Measurements from ENCODE around the gene CD99L2. TPM values are rescaled to one million over a fixed set of nuclear protein-coding genes. Genes with fewer than 3 reads are reported as not detected.
"Not testable (repeated sequence)": the region's sequence is repeated elsewhere in the genome, so short reads cannot be mapped to it uniquely, and the experiment has no call there.

The CD99L2 gene
- total RNA-seq, 2 donors from 2014 or later, result 11.3 to 18.7 TPM

DNA sequence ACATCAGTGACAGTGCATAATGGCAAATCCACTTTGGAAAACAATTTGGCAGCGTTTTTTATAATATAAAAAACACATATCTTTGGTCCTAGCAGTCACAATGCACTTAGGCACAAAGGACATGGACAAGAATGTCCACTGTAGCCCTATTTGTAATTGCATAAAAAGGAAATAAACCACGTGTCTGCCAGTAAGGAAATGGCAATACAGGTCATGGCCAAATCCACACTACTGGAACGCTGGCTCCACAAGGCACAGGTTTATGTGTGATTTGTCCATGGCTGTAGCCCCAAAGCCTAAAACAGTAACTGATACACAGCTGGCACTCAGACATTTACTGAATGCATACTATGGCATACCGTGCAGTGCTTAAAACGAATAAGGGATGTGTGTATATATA, 69.7 kb downstream of the CD99L2 start:
- peaks cover 50% of the 10 kb centered on the region for H3K36me3 Mint-ChIP-seq (ENCODE audit: low read depth)
- WGBS, 2 experiments (ENCODE audit: insufficient coverage in 1 of 2, insufficient read length in 1 of 2), result 95 to 100% methylated on average over 2 to 3 of the region's 5 CpGs
- TF ChIP-seq, protein P1, sequence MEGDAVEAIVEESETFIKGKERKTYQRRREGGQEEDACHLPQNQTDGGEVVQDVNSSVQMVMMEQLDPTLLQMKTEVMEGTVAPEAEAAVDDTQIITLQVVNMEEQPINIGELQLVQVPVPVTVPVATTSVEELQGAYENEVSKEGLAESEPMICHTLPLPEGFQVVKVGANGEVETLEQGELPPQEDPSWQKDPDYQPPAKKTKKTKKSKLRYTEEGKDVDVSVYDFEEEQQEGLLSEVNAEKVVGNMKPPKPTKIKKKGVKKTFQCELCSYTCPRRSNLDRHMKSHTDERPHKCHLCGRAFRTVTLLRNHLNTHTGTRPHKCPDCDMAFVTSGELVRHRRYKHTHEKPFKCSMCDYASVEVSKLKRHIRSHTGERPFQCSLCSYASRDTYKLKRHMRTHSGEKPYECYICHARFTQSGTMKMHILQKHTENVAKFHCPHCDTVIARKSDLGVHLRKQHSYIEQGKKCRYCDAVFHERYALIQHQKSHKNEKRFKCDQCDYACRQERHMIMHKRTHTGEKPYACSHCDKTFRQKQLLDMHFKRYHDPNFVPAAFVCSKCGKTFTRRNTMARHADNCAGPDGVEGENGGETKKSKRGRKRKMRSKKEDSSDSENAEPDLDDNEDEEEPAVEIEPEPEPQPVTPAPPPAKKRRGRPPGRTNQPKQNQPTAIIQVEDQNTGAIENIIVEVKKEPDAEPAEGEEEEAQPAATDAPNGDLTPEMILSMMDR (conservative IDR thresholded peaks at IDR 0.05), result no peak
- no peaks in the 10 kb centered on the region for H3K4me1 Mint-ChIP-seq
- no peak overlapping the region for H3K4me3 Mint-ChIP-seq
- Histone ChIP-seq H3K27me3 (ENCODE audit: control insufficient read depth, insufficient read depth, low read length, poor library complexity, severe bottlenecking) (no peaks in the 10 kb centered on the region), H3K4me1 (ENCODE audit: control insufficient read depth, insufficient read depth, low read length) (no peaks in the 10 kb centered on the region), H3K9me3 (ENCODE audit: control insufficient read depth, low read length) (no peaks in the 10 kb centered on the region), H3K36me3 (ENCODE audit: control insufficient read depth, insufficient read depth, low read length) (peaks cover 7% of the 10 kb centered on the region), H3K9ac (ENCODE audit: extremely low read depth, low read length, poor library complexity, severe bottlenecking) (no peak overlapping the region), H3K4me3 (ENCODE audit: low read length) (no peak overlapping the region), H3K27ac (ENCODE audit: low read depth, low read length) (no peak overlapping the region)
- no peak overlapping the region for H3K27ac Mint-ChIP-seq
- no peaks in the 10 kb centered on the region for H3K27me3 Mint-ChIP-seq (ENCODE audit: insufficient read depth)
- H3K9me3 Mint-ChIP-seq, result peaks cover 7% of the 10 kb centered on the region
- DNase-seq, result no peak

DNA sequence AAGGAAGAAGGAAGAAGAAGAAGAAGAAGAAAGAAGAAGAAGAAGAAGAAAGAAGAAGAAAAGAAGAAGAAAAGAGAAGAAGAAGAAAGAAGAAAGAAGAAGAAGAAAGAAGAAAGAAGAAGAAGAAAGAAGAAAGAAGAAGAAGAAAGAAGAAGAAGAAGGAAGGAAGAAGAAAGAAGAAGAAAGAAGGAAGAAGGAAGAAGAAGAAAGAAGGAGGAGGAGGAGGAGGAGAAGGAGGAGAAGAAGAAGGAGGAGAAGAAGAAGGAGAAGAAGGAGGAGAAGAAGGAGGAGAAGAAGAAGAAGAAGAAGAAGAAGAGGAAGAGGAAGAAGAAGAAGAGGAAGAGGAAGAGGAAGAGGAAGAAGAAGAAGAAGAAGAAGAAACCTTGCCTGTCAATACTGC, 74.1 kb downstream of the CD99L2 start:
- not testable (repeated sequence) for H3K27ac Mint-ChIP-seq; H3K4me3 ChIP-seq (ENCODE audit: low read length); H3K4me1 ChIP-seq (ENCODE audit: control insufficient read depth, insufficient read depth, low read length); H3K4me1 Mint-ChIP-seq; H3K36me3 ChIP-seq (ENCODE audit: control insufficient read depth, insufficient read depth, low read length); H3K4me3 Mint-ChIP-seq; H3K9ac ChIP-seq (ENCODE audit: extremely low read depth, low read length, poor library complexity, severe bottlenecking); H3K27ac ChIP-seq (ENCODE audit: low read depth, low read length); H3K27me3 ChIP-seq (ENCODE audit: control insufficient read depth, insufficient read depth, low read length, poor library complexity, severe bottlenecking); DNase-seq; H3K27me3 Mint-ChIP-seq (ENCODE audit: insufficient read depth)
- H3K36me3 Mint-ChIP-seq (ENCODE audit: low read depth), result peaks cover 65% of the 10 kb centered on the region
- peaks cover 13% of the 10 kb centered on the region for H3K9me3 ChIP-seq (ENCODE audit: control insufficient read depth, low read length)
- H3K9me3 Mint-ChIP-seq, result peaks cover 17% of the 10 kb centered on the region

DNA sequence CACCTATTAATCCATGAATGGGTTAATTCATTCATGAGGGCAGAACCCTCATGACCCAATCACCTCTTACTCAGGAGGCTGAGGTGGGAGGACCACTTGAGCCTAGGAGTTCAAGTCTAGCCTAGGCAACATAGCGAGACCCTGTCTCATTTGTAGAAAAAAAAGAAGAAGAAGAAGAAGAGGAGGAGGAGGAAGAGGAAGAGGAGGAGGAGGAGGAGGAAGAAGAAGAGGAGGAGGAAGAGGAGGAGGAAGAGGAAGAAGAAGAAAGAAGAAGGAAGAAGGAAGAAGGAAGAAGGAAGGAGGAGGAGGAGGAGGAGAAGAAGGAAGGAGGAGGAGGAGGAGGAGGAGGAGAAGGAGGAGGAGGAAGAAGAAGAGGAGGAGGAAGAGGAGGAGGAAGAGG, 74.6 kb downstream of the CD99L2 start:
- H3K27ac Mint-ChIP-seq, result not testable (repeated sequence)
- peaks cover 17% of the 10 kb centered on the region for H3K9me3 Mint-ChIP-seq

DNA sequence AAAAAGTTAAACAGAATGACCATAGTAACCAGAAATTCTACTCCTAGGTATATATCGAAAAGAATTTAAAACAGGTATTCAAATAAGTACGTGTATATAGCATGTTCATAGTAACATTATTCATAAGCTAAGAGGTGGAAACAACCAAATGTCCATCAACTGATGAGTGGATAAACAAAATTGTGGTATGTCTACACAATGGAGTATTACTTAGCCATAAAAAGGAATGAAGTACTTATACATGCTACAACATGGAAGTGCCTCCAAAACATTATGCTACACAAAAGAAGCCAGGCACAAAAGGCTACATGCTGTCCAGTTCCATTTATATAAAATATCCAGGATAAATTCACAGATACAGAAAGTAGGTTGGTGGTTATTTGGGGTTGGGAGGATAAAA, 76.5 kb downstream of the CD99L2 start:
- H3K4me1 ChIP-seq (ENCODE audit: control insufficient read depth, insufficient read depth, low read length), result no peaks in the 10 kb centered on the region
- H3K9me3 Mint-ChIP-seq, result peaks cover 17% of the 10 kb centered on the region
- H3K4me3 ChIP-seq (ENCODE audit: low read length), result no peak overlapping the region
- TF ChIP-seq, protein P1 (conservative IDR thresholded peaks at IDR 0.05), result no peak
- H3K27ac ChIP-seq (ENCODE audit: low read depth, low read length), result no peak overlapping the region
- WGBS, 2 experiments (ENCODE audit: insufficient coverage in 1 of 2, insufficient read length in 1 of 2), result 83% methylated on average over 1 of the region's 2 CpGs; no CpG with 5 or more reads in 1 of the 2 experiments
- no peaks in the 10 kb centered on the region for H3K27me3 Mint-ChIP-seq (ENCODE audit: insufficient read depth)
- H3K27me3 ChIP-seq (ENCODE audit: control insufficient read depth, insufficient read depth, low read length, poor library complexity, severe bottlenecking), result no peaks in the 10 kb centered on the region
- H3K36me3 ChIP-seq (ENCODE audit: control insufficient read depth, insufficient read depth, low read length), result no peaks in the 10 kb centered on the region
- H3K36me3 Mint-ChIP-seq (ENCODE audit: low read depth), result peaks cover 67% of the 10 kb centered on the region
- no peak overlapping the region for H3K4me3 Mint-ChIP-seq
- no peaks in the 10 kb centered on the region for H3K4me1 Mint-ChIP-seq
- DNase-seq, result no peak
- H3K9ac ChIP-seq (ENCODE audit: extremely low read depth, low read length, poor library complexity, severe bottlenecking), result no peak overlapping the region
- H3K9me3 ChIP-seq (ENCODE audit: control insufficient read depth, low read length), result peaks cover 13% of the 10 kb centered on the region
- H3K27ac Mint-ChIP-seq, result no peak overlapping the region

More for the DNA sequence above, 74.6 kb downstream of the CD99L2 start:
- H3K4me1 ChIP-seq (ENCODE audit: control insufficient read depth, insufficient read depth, low read length); H3K27me3 ChIP-seq (ENCODE audit: control insufficient read depth, insufficient read depth, low read length, poor library complexity, severe bottlenecking); H3K4me3 Mint-ChIP-seq; H3K27ac ChIP-seq (ENCODE audit: low read depth, low read length); H3K9ac ChIP-seq (ENCODE audit: extremely low read depth, low read length, poor library complexity, severe bottlenecking); H3K36me3 ChIP-seq (ENCODE audit: control insufficient read depth, insufficient read depth, low read length); H3K27me3 Mint-ChIP-seq (ENCODE audit: insufficient read depth); DNase-seq; H3K4me1 Mint-ChIP-seq; H3K4me3 ChIP-seq (ENCODE audit: low read length): not testable (repeated sequence)
- peaks cover 13% of the 10 kb centered on the region for H3K9me3 ChIP-seq (ENCODE audit: control insufficient read depth, low read length)
- 100% methylated on average over 1 of the region's 1 CpG; no CpG with 5 or more reads in 1 of the 2 experiments for WGBS, 2 experiments (ENCODE audit: insufficient coverage in 1 of 2, insufficient read length in 1 of 2)
- H3K36me3 Mint-ChIP-seq (ENCODE audit: low read depth), result peaks cover 68% of the 10 kb centered on the region

Measured in endodermal cell (in vitro differentiated cells).